Vagina (tissue), 2 donors: ENCODE measurements around the gene ROBO4.

Experiments used
- POLR2A ChIP-seq, 2 donors: fragments of 450-650 bp; IDR thresholded peaks; one replicate each; pipeline ENCODE4 v1.6.1; 2017; ENCODE audit warnings: antibody characterized with exemption in 2 of 2, mild to moderate bottlenecking in 2 of 2, moderate library complexity in 2 of 2
- POLR2AphosphoS5 ChIP-seq, 2 donors: sonication (generic); formaldehyde crosslinking; IDR thresholded peaks; one replicate each; pipeline ENCODE4 v1.9.0; 2017; ENCODE audit warnings: antibody characterized with exemption in 2 of 2, mild to moderate bottlenecking in 2 of 2, low read depth in 1 of 2; ENCODE audit not compliant: insufficient read depth in 1 of 2
- TF ChIP-seq, protein P1 (sequence below), 3 experiments: fragments of 450-650 bp in 2 of 3; fragments of 200-600 bp in 1 of 3; sonication (generic) in 1 of 3; IDR thresholded peaks; one replicate each; pipeline ENCODE4 v1.5.1; 2017 to 2019; ENCODE audit warnings: antibody characterized with exemption in 3 of 3, mild to moderate bottlenecking in 2 of 3, moderate library complexity in 2 of 3

DNA sequence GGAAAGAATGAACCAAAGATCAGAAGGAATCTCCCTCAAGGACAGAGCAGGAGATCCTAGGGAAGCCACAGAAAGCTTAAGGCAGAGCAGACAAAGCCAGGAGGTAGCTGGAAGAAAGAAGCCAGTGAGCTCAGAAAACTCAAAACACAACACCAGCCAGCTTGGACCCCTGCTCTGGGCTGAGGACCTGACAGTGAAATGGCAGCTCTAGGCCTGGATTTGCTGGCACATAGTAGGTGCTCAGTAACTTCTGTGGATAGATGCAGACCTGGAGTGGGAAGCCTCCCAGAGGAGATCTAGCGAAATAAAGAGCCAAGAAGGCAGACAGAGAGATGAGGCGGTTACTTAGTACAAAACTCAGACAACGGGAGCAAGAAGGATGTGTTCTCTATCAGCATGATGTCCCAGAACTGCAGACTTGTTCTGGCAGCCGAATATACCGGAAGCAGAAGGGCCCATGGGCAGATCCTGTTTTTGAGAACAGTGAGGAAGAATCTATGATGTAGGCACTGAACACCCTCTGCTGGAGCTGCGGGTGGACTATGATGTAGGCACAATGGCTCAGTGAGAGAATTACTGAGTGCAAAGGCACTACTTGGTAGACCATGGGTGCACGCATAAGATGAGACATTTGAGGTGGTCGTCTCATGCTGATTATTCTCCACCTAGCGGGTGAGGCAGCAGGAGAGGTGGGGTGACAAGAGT lies 4.8 kb downstream of the ROBO4 start:
- TF ChIP-seq POLR2AphosphoS5 (IDR thresholded peaks at IDR 0.05; ENCODE audit: insufficient read depth in 1 of 2, low read depth in 1 of 2), result no peak
- no peak for TF ChIP-seq POLR2A (IDR thresholded peaks at IDR 0.05)
- TF ChIP-seq, protein P1, sequence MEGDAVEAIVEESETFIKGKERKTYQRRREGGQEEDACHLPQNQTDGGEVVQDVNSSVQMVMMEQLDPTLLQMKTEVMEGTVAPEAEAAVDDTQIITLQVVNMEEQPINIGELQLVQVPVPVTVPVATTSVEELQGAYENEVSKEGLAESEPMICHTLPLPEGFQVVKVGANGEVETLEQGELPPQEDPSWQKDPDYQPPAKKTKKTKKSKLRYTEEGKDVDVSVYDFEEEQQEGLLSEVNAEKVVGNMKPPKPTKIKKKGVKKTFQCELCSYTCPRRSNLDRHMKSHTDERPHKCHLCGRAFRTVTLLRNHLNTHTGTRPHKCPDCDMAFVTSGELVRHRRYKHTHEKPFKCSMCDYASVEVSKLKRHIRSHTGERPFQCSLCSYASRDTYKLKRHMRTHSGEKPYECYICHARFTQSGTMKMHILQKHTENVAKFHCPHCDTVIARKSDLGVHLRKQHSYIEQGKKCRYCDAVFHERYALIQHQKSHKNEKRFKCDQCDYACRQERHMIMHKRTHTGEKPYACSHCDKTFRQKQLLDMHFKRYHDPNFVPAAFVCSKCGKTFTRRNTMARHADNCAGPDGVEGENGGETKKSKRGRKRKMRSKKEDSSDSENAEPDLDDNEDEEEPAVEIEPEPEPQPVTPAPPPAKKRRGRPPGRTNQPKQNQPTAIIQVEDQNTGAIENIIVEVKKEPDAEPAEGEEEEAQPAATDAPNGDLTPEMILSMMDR (IDR thresholded peaks at IDR 0.05), result no peak
